T47D (cell line): Measurements from ENCODE around the gene KCNJ10.

Experiments used
- DNase-seq, 2 experiments: peaks; one replicate each; pipeline versions ENCODE4 v3.0.0 to v3.0.0-alpha.2; 2011 to 2012; ENCODE audit warnings: low read depth in 1 of 2, low spot score in 1 of 2
- JUND ChIP-seq: IDR thresholded peaks from 2 replicates; pipeline ENCODE4 v1.6.1; 2012; ENCODE audit warnings: low read depth
- in situ Hi-C: cut with HindIII; loops from 2 replicates; pipeline ENCODE4 v1.10.0; 2016; ENCODE audit warnings: low sequenced_read_pairs, low pct_unique_long_range_greater_than_20kb

KCNJ10 gene

DNA sequence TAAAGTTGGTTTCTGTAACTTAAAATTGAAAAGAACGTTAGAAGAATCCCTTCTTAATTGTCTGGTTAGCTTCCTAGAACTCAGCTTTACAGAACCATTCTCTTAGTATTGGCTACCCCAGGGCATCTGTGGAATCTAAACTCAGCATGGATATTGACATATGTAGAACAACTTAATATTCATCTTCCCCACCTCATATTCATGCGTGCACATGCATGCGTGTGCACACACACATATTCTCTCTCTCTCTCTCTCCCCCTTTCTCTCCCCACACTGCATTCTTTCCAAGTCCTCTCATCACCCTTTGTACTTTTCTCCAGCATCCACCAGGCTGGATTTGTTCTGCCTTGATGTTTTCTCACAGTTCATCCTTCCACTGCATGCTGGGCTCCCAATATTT, 51.6 kb downstream of the KCNJ10 start:
- in situ Hi-C loops = no loop called here
- no peak for DNase-seq
- TF ChIP-seq JUND = no peak

DNA sequence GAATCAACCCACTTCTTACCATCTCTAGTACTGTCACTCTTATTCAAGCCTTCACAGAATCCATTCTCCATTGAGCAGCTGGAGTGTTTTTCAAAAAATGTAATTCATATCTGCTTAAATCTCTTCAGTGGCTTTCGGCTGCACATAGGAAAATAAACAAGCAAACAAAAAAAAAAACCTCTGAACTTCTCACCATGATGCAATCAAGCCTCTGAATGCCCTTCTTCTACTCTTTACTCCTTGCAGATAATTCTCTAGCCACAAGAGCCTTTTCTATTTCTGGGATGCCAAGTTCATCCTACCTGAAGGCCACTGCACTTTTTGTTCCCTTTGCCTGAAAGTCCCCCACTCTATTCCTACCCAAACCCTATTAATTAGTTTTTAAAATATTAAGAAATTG, 52.4 kb downstream of the KCNJ10 start:
- in situ Hi-C loops = no loop called here
- DNase-seq = no peak
- no peak for TF ChIP-seq JUND

DNA sequence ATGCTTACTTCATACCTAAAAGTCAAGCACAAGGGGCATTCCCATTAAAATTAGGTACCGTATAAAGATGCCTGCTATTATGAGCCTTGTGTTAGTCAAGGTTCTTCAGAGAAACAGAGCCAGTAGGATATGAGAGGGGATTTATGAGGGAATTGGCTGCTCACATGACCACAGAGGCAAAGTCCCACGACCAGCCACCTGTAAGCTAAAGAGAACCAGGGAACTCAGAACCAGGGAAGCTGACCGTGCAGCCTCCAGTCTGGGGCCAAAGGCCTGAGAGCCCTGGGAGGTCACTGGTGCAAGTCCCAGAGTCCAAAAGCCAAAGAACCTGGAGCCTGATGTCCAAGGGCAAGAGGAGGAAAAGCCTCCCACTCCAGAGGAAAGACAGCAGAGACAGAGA, 58.2 kb downstream of the KCNJ10 start:
- in situ Hi-C loops = no loop called here
- TF ChIP-seq JUND = no peak
- DNase-seq = no peak

DNA sequence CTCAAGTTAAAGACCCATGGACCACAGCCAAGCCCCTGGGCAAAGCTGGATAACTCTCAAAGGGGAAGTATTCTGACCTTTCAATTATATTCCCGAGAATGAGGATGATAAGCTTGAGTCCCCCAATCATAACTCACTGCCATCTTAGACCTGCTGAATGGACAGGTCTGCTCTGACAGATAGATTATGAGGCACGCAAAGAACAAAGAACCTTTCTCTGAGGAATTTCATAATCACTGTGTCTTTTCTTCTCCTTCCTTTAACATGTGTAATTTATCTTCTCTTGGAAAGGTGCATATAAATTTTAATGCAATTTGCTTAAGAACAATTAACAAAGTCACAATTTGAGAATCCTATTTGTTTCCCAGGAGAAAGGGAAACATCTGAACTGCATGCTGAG, 60.2 kb downstream of the KCNJ10 start:
- TF ChIP-seq JUND = no peak
- in situ Hi-C loops = no loop called here
- no peak for DNase-seq

DNA sequence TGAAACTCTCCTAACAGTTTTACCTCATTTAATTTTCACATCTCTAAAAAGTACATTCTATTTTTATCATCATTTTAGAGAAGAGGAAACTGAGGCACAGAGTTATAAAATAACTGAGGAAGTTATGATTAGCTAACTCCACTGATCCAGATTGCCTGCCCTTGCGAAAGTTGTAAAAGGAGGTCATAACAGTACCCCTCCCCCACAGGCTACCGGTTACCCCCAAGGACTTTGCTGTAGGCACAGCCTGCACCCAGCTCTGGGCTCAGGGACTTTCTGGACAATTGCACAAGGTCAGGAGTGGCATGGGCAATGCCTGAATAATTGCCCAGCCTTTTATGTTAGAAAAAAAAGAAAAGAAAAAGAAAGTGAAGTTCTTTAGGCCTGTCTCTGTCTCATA, 60.9 kb downstream of the KCNJ10 start:
- no peak for DNase-seq
- in situ Hi-C loops = no loop called here
- no peak for TF ChIP-seq JUND

DNA sequence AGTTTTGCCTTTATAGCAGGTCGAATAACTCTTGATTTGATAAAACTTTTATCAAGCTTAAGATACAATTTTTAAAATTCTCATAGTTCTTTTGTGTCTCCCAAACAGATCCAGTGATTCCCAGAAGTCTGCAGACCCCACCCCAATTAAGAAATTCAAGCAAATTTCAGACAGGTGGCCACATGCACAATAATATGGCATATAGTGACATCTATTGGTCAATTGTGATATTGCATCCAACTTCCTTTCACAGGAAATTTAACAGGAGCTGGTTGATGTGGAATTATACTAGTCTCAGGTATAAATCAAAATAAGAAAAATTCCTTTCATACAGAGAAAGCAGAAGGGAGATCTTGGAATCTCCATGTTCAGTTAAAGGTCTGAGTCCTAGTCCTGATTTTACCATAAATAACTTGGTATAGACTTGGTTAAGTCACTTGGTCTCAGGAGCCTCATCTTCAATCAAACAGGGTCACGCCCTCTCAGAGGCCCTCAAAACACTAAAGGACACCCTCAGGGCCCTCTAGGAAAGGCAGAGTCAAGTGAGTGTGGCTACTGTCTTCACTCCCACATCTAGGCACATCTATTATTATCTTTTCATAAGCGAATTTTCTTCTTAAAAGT, 62.3 kb downstream of the KCNJ10 start:
- in situ Hi-C loops = no loop called here
- no peak for TF ChIP-seq JUND
- DNase-seq = peak in 1 of 2 experiments; percentile 64

DNA sequence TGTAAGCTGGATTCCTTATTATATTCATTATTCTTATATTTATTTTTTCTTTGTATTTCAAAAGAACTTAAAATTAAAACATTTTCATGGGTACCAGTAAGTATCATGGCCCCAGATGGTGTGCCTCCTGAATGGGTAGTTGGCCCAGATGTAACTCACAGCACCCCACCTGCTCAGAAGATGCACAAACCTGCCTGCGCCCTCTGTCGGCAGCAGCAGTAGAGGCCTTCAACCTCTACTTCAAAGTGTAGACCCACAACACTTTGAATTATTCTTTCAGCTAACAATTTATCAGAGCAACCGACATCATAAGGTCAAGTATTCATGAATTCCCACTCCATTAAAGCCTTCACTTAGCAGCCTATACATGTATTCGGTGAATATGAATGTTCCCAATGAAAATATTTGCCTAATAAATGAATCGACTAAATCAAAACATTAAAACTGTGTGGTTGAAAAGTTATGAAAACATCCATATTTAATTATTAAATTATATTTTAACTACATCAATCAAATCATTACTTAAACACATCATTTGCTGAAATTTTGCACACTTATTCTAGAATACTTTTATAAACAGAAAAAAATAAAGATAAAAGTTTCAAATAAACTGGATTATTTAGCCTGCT, 63.5 kb downstream of the KCNJ10 start:
- peak; percentile 75 to 88 for DNase-seq

DNA sequence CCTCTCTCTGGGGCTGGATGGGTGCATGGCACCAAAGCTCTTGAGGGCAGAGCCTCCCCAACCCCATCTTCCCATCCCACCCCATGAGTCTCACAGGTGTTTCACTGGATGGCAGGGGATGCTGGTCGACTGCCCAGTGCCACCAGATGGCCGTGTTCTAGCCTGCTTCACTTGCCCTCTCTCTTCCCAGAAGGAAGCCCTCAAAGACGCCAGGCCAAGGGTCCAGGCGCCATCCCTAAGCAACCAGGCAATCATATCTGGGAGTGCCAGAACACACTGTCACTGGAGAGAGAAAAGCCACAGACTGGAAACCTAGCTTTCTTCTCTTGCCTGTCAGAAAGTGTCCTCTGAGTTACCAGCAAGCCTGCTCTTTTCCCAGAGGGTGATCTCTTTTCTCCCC, 64.9 kb downstream of the KCNJ10 start:
- DNase-seq = no peak
- in situ Hi-C loops = no loop called here
- TF ChIP-seq JUND = no peak

More for the DNA sequence above, 63.5 kb downstream of the KCNJ10 start:
- in situ Hi-C loops = no loop called here
- TF ChIP-seq JUND = no peak

DNA sequence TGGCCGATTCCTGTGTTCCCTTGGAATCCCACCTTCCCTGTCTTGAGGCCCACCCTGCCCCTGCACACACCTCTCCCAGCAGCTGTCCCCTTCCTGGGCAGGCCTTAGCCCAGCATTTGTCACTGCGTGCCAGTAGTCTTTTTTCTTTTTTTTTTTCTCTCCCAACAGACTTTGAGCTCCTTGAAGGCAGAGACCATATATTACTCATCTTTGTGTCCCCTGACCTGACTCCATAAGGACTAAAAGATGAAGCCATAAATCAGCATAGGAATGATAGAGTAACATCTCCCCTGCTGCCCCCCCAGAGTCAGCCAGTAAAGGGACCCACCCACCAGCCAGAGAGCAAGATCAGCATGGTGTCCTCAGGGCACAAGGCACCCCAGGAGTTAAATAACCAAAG, 65.5 kb downstream of the KCNJ10 start:
- DNase-seq = no peak
- in situ Hi-C loops = no loop called here
- no peak for TF ChIP-seq JUND

DNA sequence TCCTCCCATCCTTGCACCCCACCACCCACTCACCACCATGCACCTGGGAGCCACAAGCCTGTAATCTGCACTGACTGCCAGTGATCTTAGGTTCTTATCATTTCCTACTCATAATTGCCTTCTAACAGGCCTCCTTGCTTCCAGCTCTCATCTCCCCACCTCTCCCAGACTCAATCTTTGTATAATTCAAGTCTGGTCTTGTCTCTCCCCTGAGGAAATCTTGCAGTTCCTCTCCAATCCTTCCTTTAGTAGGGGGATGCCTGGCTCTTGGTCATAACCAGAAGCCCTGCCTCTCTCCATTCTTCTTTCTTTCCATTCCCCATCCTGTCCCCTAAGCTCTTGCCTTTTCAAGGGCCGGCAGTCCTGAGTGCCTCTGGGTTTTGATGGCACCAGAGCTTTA, 66.0 kb downstream of the KCNJ10 start:
- in situ Hi-C loops = no loop called here
- no peak for TF ChIP-seq JUND

DNA sequence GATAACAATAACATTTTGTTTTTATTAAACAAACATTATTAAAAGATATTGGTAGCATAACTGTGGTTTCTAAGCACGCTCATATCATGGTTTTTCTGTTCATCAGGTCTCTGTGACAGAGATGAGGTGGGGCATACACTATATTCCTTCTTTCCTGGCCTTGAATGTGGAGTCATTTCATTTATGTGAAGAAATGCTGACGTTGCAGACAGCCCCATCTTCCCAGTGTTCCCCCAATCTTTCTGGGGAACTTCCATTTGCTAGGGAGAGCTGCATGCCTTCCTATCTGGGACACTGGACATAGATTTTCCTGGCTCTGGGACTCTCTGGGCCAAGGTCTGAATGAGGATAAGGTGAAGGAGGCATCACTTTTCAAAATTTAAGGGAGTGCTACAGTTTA, 68.5 kb downstream of the KCNJ10 start:
- in situ Hi-C loops = no loop called here
- DNase-seq = no peak
- TF ChIP-seq JUND = no peak

More for the DNA sequence above, 66.0 kb downstream of the KCNJ10 start:
- DNase-seq = no peak

DNA sequence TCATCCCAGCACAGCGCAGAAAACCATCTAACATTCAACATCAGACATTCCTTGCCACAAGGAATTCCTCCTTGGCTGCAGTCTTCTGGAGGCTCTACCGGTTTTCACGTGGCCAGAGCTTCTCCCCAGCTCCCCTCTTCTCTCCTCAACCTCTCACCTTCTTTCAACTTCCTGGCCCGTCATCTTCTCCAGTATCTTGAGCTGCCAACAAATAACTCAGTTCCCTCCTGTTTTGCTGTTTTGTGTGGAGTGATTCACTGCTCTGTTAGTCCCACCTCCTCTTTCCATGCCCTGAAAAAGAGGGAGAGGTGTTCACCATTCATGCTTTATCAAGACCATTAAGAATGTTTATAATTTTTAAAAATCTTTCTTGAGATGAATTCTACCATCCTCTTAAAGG, 70.8 kb downstream of the KCNJ10 start:
- in situ Hi-C loops = no loop called here
- no peak for DNase-seq
- no peak for TF ChIP-seq JUND

DNA sequence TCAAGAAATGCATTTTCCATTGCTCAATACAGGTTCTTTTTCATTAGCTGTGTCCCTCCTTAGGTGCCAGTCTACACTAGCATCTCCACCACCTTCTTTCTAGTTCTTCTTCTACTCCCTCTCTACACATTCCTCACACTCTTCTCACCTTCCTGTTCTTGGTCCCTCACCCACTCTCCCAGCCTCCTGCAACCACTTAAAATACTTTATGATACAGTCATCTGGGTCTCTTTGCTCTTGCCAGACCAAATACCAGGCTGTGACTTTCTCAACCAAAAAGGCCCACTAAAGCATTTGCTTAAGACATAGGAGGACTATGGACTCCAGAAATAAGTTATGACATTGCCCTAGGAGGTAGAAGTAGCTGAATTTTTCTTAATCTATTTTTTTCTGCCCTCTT, 73.3 kb downstream of the KCNJ10 start:
- no peak for DNase-seq
- in situ Hi-C loops = no loop called here

DNA sequence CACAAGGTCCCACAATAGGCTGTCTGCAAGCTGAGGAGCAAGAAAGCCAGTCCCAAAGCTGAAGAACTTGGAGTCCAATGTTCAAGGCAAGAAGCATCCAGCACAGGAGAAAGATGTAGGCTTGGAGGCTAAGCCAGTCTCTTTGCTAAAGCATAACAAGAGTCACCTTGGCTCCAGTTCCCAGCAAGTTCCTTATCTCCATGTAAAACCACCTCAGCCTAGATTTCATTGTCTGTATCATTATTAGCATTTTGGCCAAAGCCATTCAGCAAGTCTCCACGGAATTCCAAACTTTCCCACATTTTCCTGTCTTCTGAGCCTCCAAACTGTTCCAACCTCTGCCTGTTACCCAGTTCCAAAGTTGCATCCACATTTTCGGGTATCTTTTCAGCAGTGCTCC, 75.1 kb downstream of the KCNJ10 start:
- in situ Hi-C loops = no loop called here
- no peak for DNase-seq
- TF ChIP-seq JUND = no peak

More for the DNA sequence above, 73.3 kb downstream of the KCNJ10 start:
- no peak for TF ChIP-seq JUND
